Stomach (tissue), 4 donors: ENCODE measurements around the gene TRIM26.

Source experiments
- POLR2AphosphoS5 ChIP-seq, 3 donors: sonication (generic); formaldehyde crosslinking; IDR thresholded peaks; one replicate each; pipeline ENCODE4 v1.6.1; 2016; ENCODE audit warnings: antibody characterized with exemption in 3 of 3
- TF ChIP-seq, protein P1 (sequence below), 7 experiments: fragments of 450-650 bp in 4 of 7; fragments of 200-600 bp in 3 of 7; sonication (generic) in 3 of 7; IDR thresholded peaks; one replicate each; pipeline ENCODE4 v1.5.1; 2016 to 2019; ENCODE audit warnings: antibody characterized with exemption in 7 of 7, control low read depth in 2 of 7, mild to moderate bottlenecking in 1 of 7

GRCh38 chr6:30136570-30137286 is 76.5 kb downstream of the TRIM26 start:
- TF ChIP-seq, protein P1, sequence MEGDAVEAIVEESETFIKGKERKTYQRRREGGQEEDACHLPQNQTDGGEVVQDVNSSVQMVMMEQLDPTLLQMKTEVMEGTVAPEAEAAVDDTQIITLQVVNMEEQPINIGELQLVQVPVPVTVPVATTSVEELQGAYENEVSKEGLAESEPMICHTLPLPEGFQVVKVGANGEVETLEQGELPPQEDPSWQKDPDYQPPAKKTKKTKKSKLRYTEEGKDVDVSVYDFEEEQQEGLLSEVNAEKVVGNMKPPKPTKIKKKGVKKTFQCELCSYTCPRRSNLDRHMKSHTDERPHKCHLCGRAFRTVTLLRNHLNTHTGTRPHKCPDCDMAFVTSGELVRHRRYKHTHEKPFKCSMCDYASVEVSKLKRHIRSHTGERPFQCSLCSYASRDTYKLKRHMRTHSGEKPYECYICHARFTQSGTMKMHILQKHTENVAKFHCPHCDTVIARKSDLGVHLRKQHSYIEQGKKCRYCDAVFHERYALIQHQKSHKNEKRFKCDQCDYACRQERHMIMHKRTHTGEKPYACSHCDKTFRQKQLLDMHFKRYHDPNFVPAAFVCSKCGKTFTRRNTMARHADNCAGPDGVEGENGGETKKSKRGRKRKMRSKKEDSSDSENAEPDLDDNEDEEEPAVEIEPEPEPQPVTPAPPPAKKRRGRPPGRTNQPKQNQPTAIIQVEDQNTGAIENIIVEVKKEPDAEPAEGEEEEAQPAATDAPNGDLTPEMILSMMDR (IDR thresholded peaks at IDR 0.05) = no peak
- no peak for TF ChIP-seq POLR2AphosphoS5 (IDR thresholded peaks at IDR 0.05)
